A673 (cell line): ENCODE results near the gene KRT73. TPM values are rescaled to one million over a fixed set of nuclear protein-coding genes. Genes with fewer than 3 reads are reported as not detected.

Experiments
- BruUV-seq: library from RNA; stranded (reverse); fragments of 400-500 nt; replicated peaks from 2 replicates; lab custom pipeline; 2021; lab: Mats Ljungman, UMichigan
- CTCF ChIA-PET: fragments of 300-600 bp; sonication (Branson Sonifier 250); formaldehyde crosslinking; loops from one replicate; lab custom pipeline; 2022; ENCODE audit warnings: antibody characterized with exemption; lab: Charles Lee
- POLR2A ChIA-PET: fragments of 300-600 bp; sonication (Branson Sonifier 250); formaldehyde crosslinking; loops from one replicate; lab custom pipeline; 2022; ENCODE audit warnings: antibody characterized with exemption; ENCODE audit not compliant: low non-redundant PET; lab: Charles Lee
- DNase-seq: peaks from one replicate; pipeline ENCODE4 v3.0.0-alpha.2; 2015; ENCODE audit warnings: low spot score
- H3K27ac ChIP-seq: fragments of 200-600 bp; sonication (generic); 2 replicates; pipeline ENCODE4 v1.5.1; 2016; ENCODE audit warnings: mixed run types, low read depth, mild to moderate bottlenecking, mixed read lengths, antibody characterized with exemption, low read length; ENCODE audit not compliant: poor library complexity, severe bottlenecking
- H3K27me3 ChIP-seq: fragments of 200-600 bp; sonication (generic); replicated peaks from 2 replicates; pipeline ENCODE4 v1.6.1; 2017; ENCODE audit warnings: mixed run types, low read depth, mild to moderate bottlenecking, mixed read lengths, antibody characterized with exemption, low read length; ENCODE audit not compliant: insufficient read depth, poor library complexity
- H3K36me3 ChIP-seq: fragments of 200-600 bp; sonication (generic); 2 replicates; pipeline ENCODE4 v1.6.1; 2016; ENCODE audit warnings: mixed run types, mild to moderate bottlenecking, mixed read lengths, antibody characterized with exemption, low read length; ENCODE audit not compliant: insufficient read depth, poor library complexity, severe bottlenecking
- H3K4me1 ChIP-seq: fragments of 200-600 bp; sonication (generic); 2 replicates; pipeline ENCODE4 v1.6.1; 2017; ENCODE audit warnings: mixed run types, mild to moderate bottlenecking, mixed read lengths, antibody characterized with exemption, low read length; ENCODE audit not compliant: insufficient read depth, poor library complexity, severe bottlenecking
- H3K4me3 ChIP-seq: fragments of 200-600 bp; sonication (generic); 2 replicates; pipeline ENCODE4 v1.5.1; 2016; ENCODE audit warnings: low read depth, mixed run types, mild to moderate bottlenecking, mixed read lengths, low read length; ENCODE audit not compliant: poor library complexity, severe bottlenecking
- H3K9me3 ChIP-seq: fragments of 200-600 bp; sonication (generic); 2 replicates; pipeline ENCODE4 v1.6.1; 2016; ENCODE audit warnings: mixed run types, low read depth, mild to moderate bottlenecking, mixed read lengths, antibody characterized with exemption, low read length; ENCODE audit not compliant: poor library complexity, severe bottlenecking
- EZH2 ChIP-seq: fragments of 200-600 bp; sonication (generic); IDR thresholded peaks from 2 replicates; pipeline ENCODE4 v1.6.1; 2017; ENCODE audit warnings: borderline replicate concordance, low read depth, mild to moderate bottlenecking, mixed read lengths, antibody characterized with exemption, low read length; ENCODE audit not compliant: poor library complexity, severe bottlenecking
- intact Hi-C: fragments of 100-400 bp; cut with micrococcal nuclease; formaldehyde crosslinking; loops from one replicate; pipeline ENCODE4 v1.10.0; 2022; ENCODE audit not compliant: unreplicated experiment
- total RNA-seq: library from RNA; stranded (reverse); gene quantifications from 2 replicates; pipeline ENCODE4 v1.2.3, GENCODE V29; 2021
- TF ChIP-seq, protein P1 (sequence below): fragments of 300-800, 200-600 bp; sonication (generic); conservative IDR thresholded peaks from 2 replicates; pipeline ENCODE4 v1.5.1; 2017; ENCODE audit warnings: low read depth, mild to moderate bottlenecking, antibody characterized with exemption, low read length, moderate library complexity, mixed read lengths

Gene KRT73
- total RNA-seq, 1 experiment from 2014 or later: not detected

DNA sequence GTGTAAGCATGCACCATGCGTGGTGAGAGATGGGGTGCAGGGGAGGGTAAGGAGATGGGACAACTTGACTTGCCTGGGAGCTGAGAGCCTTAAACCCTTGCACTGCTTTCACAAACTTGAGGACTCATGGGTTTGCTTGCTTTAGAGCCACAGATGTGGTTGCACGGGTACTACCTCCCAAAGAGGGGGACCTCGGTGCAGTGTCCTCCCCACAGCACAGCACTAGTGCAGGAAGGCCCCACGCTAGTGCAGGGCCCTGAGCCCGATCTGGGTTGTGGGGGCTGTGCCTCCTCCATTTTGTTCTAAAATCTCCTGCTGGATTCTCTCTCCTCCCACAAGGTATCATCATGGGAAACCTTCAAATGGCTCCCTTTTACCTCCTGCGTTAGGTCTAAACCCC is 28.3 kb downstream of the KRT73 start:
- Histone ChIP-seq H3K9me3 (no peaks in the 10 kb centered on the region), H3K27me3 (no peaks in the 10 kb centered on the region), H3K4me3 (no peak overlapping the region), H3K4me1 (no peaks in the 10 kb centered on the region), H3K27ac (no peak overlapping the region), H3K36me3 (no peaks in the 10 kb centered on the region)
- intact Hi-C loops: no loop called here
- TF ChIP-seq, protein P1, sequence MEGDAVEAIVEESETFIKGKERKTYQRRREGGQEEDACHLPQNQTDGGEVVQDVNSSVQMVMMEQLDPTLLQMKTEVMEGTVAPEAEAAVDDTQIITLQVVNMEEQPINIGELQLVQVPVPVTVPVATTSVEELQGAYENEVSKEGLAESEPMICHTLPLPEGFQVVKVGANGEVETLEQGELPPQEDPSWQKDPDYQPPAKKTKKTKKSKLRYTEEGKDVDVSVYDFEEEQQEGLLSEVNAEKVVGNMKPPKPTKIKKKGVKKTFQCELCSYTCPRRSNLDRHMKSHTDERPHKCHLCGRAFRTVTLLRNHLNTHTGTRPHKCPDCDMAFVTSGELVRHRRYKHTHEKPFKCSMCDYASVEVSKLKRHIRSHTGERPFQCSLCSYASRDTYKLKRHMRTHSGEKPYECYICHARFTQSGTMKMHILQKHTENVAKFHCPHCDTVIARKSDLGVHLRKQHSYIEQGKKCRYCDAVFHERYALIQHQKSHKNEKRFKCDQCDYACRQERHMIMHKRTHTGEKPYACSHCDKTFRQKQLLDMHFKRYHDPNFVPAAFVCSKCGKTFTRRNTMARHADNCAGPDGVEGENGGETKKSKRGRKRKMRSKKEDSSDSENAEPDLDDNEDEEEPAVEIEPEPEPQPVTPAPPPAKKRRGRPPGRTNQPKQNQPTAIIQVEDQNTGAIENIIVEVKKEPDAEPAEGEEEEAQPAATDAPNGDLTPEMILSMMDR: no peak
- TF ChIP-seq EZH2: no peak
- POLR2A ChIA-PET: no interaction called here
- CTCF ChIA-PET: interaction anchor here (1.9 kb wide), 1 partner anchor 281 kb away, joined by 5 read pairs; no protein-coding TSS in a partner anchor
- no peak for DNase-seq
- no TSS peak for BruUV-seq

DNA sequence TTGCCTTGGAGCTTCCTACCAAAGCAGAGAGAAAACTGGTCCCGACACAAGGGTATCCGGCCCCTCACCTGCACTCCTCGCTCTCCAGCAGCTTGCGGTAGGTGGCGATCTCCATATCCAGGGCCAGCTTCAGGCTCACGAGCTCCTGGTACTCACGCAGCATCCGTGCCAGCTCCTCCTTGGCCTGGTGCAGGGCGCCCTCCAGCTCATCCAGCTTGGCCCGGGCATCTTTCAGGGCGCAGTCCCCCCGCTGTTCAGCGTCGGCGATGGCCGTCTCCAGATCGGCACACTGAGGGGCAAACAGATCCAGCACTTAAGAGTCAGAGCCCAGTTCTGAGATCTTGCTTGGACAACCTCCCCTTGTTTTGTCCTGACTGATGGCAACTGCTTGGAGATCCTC is 30.8 kb downstream of the KRT73 start:
- no peak for DNase-seq
- TF ChIP-seq, protein P1: no peak
- TF ChIP-seq EZH2: no peak
- no peak overlapping the region for H3K27ac ChIP-seq
- no peaks in the 10 kb centered on the region for H3K9me3 ChIP-seq
- H3K36me3 ChIP-seq: no peaks in the 10 kb centered on the region
- BruUV-seq: no TSS peak
- no peak overlapping the region for H3K4me3 ChIP-seq
- ChIA-PET POLR2A (no interaction called here), CTCF (no interaction called here)
- intact Hi-C loops: loop anchor here (10.0 kb wide), 1 partner anchor 433 kb away; no protein-coding TSS in a partner anchor
- no peaks in the 10 kb centered on the region for H3K27me3 ChIP-seq
- H3K4me1 ChIP-seq: no peaks in the 10 kb centered on the region

DNA sequence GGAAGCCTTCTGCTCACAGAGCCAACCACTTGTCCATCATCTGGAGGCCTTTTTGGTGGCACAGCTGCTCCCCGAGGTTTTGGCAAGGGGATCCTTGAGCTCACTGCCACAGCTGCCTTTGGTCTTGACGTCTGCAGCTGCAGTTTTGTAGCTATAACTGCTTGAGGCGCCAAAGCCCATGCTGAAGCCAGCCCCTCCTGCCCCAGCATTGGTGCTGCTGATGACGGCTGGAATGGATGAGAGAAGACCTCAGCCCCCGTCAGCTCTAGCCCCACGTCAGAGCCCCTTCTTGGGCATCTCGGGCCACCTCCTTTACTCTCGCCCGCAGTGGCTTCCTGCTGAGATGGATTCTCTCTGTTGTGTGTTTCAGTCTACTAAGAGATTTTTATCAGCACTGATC is 32.4 kb downstream of the KRT73 start:
- Histone ChIP-seq H3K27ac (no peak overlapping the region), H3K27me3 (no peaks in the 10 kb centered on the region), H3K4me3 (no peak overlapping the region), H3K4me1 (no peaks in the 10 kb centered on the region), H3K36me3 (no peaks in the 10 kb centered on the region), H3K9me3 (no peaks in the 10 kb centered on the region)
- ChIA-PET POLR2A (no interaction called here), CTCF (interaction anchor here (0.9 to 1.6 kb wide), 2 partner anchors 282 to 285 kb away, joined by 3 to 11 read pairs; no protein-coding TSS in a partner anchor)
- BruUV-seq: no TSS peak
- intact Hi-C loops: loop anchor here (10.0 kb wide), 1 partner anchor 431 kb away; no protein-coding TSS in a partner anchor
- no peak for TF ChIP-seq EZH2
- TF ChIP-seq, protein P1: no peak
- no peak for DNase-seq
